Right lobe of liver (tissue), 6 donors: ENCODE results near the gene KDM2B. TPM values are rescaled to one million over a fixed set of nuclear protein-coding genes. Genes with fewer than 3 reads are reported as not detected.
A peak's percentile ranks its signal among the peaks of the same experiment; 100 is the strongest.

Source experiments
- ATAC-seq, 4 donors: fragments of 200-7000 bp; cut with Tn5 transposase; one replicate each; pipeline ENCODE4 v1.9.1; 2020; ENCODE audit warnings: mild to moderate bottlenecking in 4 of 4, moderate library complexity in 4 of 4
- DNase-seq, 3 donors: peaks; one replicate each; pipeline ENCODE4 v3.0.0-alpha.2; 2020
- H3K27ac ChIP-seq, 3 donors: fragments of 200-600 bp; one replicate each; pipeline ENCODE4 v1.8.0; 2022
- H3K27me3 ChIP-seq, 2 donors: fragments of 200-600 bp; one replicate each; pipeline ENCODE4 v1.8.0; 2022
- H3K36me3 ChIP-seq, 4 donors: fragments of 200-600 bp; sonication (generic) in 1 of 4; one replicate each; pipeline versions ENCODE4 v1.5.1 to v1.8.0; 2017 to 2022; ENCODE audit warnings: control low read depth in 1 of 4
- H3K4me1 ChIP-seq, 4 donors: fragments of 200-600 bp; sonication (generic) in 1 of 4; one replicate each; pipeline versions ENCODE4 v1.5.1 to v1.8.0; 2017 to 2022; ENCODE audit warnings: control low read depth in 1 of 4
- H3K4me3 ChIP-seq, 3 donors: fragments of 200-600 bp; one replicate each; pipeline ENCODE4 v1.8.0; 2022
- H3K9me3 ChIP-seq, 4 donors: fragments of 200-600 bp; sonication (generic) in 1 of 4; one replicate each; pipeline versions ENCODE4 v1.5.1 to v1.8.0; 2017 to 2022; ENCODE audit warnings: control low read depth in 1 of 4
- POLR2A ChIP-seq: fragments of 450-650 bp; IDR thresholded peaks from one replicate; pipeline ENCODE4 v1.6.1; 2017; ENCODE audit warnings: antibody characterized with exemption, mild to moderate bottlenecking
- WGBS: methylation state at CpG from one replicate; pipeline ENCODE4 v1.1.6; 2018; ENCODE audit warnings: low coverage, low lambda C conversion rate; ENCODE audit not compliant: insufficient coverage; ENCODE audit errors: missing lambda C conversion rate; 5-methylcytosine and 5-hydroxymethylcytosine counted together
- intact Hi-C, 2 donors: fragments of 100-400 bp; cut with DNase I; formaldehyde crosslinking; loops; one replicate each; pipeline versions ENCODE4 v1.11.2 to v1.14.1; 2022
- total RNA-seq, 6 experiments: library from RNA; depleted of rRNA in 2 of 6; stranded (reverse); fragments of >200 nt in 2 of 6; fragmentation: NEBNext Ultra II Directional in 3 of 6; extraction: Animal tissue kit (Norgen Biotek cat#: 25700) in 3 of 6; gene quantifications; one replicate each; pipeline versions ENCODE4 v1.1.0 to v1.2.4, GENCODE V29; 2016 to 2023
- TF ChIP-seq, protein P1 (sequence below), 4 donors: fragments of 200-600 bp in 3 of 4; fragments of 450-650 bp in 1 of 4; IDR thresholded peaks; one replicate each; pipeline versions ENCODE4 v1.5.1 to v1.8.0; 2016 to 2022; ENCODE audit warnings: antibody characterized with exemption in 4 of 4, mild to moderate bottlenecking in 2 of 4
- donor health status: DM: no; HTN: yes; CAD: no.
- donor health status: DM: no; HTN: no; CAD: no.
- donor health status: DM: no; HTN: no; CAD: no.
- donor health status: DM: no; HTN: yes; CAD: no.
- donor health status: DM: no; HTN: yes; CAD: no.

Gene KDM2B
- total RNA-seq, 6 experiments from 2014 or later: 4.8 to 22.8 (median 9.8) TPM

DNA sequence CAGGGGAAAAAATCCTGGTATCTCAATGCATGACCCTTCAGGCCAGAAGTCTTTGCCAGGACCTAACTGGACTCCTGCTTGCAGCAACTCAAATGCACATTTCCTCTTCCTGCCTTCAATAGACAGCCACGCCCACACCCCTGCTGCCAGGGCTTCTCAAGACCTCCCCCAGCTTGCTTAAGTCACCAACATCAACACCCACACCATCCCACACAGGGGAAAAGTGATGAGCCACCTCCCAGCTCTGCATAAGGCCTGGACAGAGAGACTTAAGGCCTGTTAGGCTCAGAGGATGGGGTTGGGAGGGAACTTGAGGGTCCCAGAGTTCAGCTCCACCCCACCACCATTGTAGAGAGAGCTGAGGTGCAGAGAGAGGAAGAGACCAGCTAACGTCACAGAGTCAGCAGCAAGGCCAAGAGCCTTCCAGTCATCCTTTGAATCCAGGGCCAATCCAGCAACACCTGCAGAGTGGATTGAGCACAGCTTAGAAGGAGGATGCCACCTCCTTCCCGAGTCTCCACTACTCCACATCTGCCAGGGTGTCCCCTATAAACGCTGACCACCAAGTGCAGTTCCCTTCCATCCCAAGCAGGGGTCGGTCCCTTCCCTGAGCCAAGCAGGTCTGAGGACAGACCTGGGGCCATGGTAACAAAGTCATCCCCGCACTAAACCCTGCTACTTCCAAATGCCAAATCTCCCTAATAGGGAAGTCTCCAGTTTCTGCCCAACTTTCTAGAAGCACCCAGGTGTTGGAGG lies 50.0 kb downstream of the KDM2B start:
- intact Hi-C loops: no loop called here
- DNase-seq (peak in 1 of 3 donors; percentile 62), ATAC-seq (peak; percentile 49 to 75 (median 70))
- TF ChIP-seq, protein P1, sequence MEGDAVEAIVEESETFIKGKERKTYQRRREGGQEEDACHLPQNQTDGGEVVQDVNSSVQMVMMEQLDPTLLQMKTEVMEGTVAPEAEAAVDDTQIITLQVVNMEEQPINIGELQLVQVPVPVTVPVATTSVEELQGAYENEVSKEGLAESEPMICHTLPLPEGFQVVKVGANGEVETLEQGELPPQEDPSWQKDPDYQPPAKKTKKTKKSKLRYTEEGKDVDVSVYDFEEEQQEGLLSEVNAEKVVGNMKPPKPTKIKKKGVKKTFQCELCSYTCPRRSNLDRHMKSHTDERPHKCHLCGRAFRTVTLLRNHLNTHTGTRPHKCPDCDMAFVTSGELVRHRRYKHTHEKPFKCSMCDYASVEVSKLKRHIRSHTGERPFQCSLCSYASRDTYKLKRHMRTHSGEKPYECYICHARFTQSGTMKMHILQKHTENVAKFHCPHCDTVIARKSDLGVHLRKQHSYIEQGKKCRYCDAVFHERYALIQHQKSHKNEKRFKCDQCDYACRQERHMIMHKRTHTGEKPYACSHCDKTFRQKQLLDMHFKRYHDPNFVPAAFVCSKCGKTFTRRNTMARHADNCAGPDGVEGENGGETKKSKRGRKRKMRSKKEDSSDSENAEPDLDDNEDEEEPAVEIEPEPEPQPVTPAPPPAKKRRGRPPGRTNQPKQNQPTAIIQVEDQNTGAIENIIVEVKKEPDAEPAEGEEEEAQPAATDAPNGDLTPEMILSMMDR (IDR thresholded peaks at IDR 0.05): no peak
- TF ChIP-seq POLR2A: no peak
- H3K4me3 ChIP-seq: no peak overlapping the region
- H3K4me1 ChIP-seq: peaks cover 0 to 17% (median 3%) of the 10 kb centered on the region in 4 donors
- no peaks in the 10 kb centered on the region for H3K27me3 ChIP-seq
- H3K9me3 ChIP-seq: no peaks in the 10 kb centered on the region
- H3K36me3 ChIP-seq: peaks cover 0 to 4% (median 0%) of the 10 kb centered on the region in 4 donors
- peak overlapping the region in 1 of 3 donors; percentile 18 for H3K27ac ChIP-seq
- 90% methylated on average over 3 of the region's 6 CpGs for WGBS

DNA sequence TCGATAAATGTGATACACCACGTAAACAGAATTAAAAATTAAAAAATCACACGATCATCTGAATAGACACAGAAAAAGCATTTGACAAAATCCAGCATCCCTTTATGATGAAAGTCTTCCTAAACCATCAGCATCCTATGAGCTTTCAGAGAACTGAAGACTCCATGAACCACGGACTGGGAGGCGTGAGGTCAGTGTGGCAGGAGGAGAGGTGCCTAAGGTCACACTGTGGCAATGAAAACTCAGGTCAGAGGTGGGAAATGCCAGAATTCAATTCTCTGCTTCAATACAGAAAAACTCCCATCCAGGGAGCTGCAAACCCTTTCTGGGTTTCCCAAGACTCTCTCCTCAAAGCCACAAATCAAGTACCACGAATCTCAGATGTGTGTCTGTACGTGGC lies 51.6 kb downstream of the KDM2B start:
- H3K4me3 ChIP-seq: no peak overlapping the region
- no peaks in the 10 kb centered on the region for H3K27me3 ChIP-seq
- ATAC-seq (peak; percentile 15 to 76 (median 60)), DNase-seq (no peak)
- peaks cover 0 to 12% (median 0%) of the 10 kb centered on the region in 4 donors for H3K4me1 ChIP-seq
- TF ChIP-seq, protein P1 (IDR thresholded peaks at IDR 0.05): no peak
- TF ChIP-seq POLR2A: no peak
- no peaks in the 10 kb centered on the region for H3K9me3 ChIP-seq
- no peak overlapping the region for H3K27ac ChIP-seq
- WGBS: 76% methylated on average over 7 of the region's 7 CpGs
- H3K36me3 ChIP-seq: peaks cover 0 to 4% (median 0%) of the 10 kb centered on the region in 4 donors
- intact Hi-C loops: no loop called here

DNA sequence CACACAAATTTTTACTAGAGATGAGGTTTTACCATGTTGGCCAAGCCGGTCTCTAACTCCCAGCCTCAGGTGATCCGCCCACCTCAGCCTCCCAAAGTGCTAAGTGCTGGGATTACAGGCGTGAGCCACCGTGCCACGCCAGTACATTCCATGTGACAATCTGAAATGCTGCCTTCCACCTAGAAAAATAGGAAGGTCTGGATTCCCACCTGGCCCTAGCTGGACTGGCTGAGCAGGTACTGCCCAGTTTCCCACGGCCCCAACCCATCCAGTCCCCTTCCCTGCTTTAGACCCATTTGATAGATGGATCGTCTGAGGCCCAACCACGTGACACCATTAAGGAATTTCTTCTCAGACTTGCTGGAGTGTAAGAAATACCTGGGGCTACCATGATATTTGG lies 55.4 kb downstream of the KDM2B start:
- intact Hi-C loops: no loop called here
- Histone ChIP-seq H3K36me3 (no peaks in the 10 kb centered on the region), H3K9me3 (no peaks in the 10 kb centered on the region), H3K27ac (no peak overlapping the region), H3K27me3 (no peaks in the 10 kb centered on the region), H3K4me3 (no peak overlapping the region), H3K4me1 (peaks cover 0 to 2% (median 0%) of the 10 kb centered on the region in 4 donors)
- ATAC-seq (no peak), DNase-seq (no peak)
- TF ChIP-seq POLR2A: no peak
- TF ChIP-seq, protein P1 (IDR thresholded peaks at IDR 0.05): no peak
- 90% methylated on average over 7 of the region's 8 CpGs for WGBS

DNA sequence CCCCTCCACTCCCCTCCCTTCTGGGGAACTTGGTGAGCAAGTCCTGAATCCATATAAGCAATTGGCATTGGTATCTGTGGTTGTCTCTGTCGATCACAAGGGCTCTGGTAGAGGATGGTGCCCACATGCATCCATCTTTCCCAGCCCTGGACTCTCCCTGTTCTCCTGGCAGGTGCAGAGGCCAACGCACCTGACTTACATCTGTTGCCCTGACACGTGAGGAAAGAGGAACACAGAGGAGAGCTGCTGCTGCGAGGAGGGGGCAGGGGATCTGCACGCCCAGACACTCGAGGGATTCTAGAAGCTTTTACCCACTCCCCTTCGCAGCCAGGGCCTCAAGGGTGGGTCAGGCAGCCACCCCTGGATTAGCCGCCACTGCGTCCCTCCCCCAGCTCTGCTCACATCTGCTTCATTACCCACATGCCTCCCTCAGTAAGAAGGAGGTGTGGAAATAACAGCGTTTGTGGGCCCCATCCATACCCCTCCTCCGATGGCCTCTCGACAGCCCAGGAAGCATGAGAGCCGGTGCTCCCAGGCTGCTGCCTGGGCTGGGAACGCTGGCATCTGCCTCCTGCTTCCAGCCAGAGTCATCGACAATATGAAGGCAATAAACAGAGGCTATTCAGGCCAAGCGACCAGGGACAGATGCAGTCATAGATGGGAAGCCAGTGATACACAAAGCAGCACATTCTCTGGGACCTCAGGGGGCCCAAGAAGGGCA lies 56.5 kb downstream of the KDM2B start:
- ATAC-seq: no peak
- 90% methylated on average over 11 of the region's 16 CpGs for WGBS

More for the DNA sequence above, 56.5 kb downstream of the KDM2B start:
- DNase-seq: no peak
- no peak for TF ChIP-seq POLR2A
- TF ChIP-seq, protein P1 (IDR thresholded peaks at IDR 0.05): no peak
- Histone ChIP-seq H3K4me1 (peaks cover 0 to under 1% (median 0%) of the 10 kb centered on the region in 4 donors), H3K27me3 (no peaks in the 10 kb centered on the region), H3K9me3 (no peaks in the 10 kb centered on the region), H3K36me3 (no peaks in the 10 kb centered on the region), H3K27ac (no peak overlapping the region), H3K4me3 (no peak overlapping the region)
- intact Hi-C loops: no loop called here
